NCI-H526 (cell line): ENCODE results near the gene SSX2IP.
"Not testable (repeated sequence)": the region's sequence is repeated elsewhere in the genome, so short reads cannot be mapped to it uniquely, and the experiment has no call there.

Experiments
- DNase-seq, 2 experiments: peaks; one replicate each; lab custom pipeline; 2025; lab: John Stamatoyannopoulos, UW

SSX2IP gene

GRCh38 chr1:84690397-84691121, at the start of gene SSX2IP:
Gene SSX2IP, minus strand, starts transcription at chr1:84690461. Its CDS starts 19,242 bp downstream, at chr1:84671219.
- DNase-seq: peak; percentile 95 to 99

- no peak for DNase-seq
These were observed 48.0 kb upstream of the SSX2IP start for GRCh38 chr1:84738237-84738636.

- DNase-seq: no peak
These were observed 47.3 kb upstream of the SSX2IP start for GRCh38 chr1:84737590-84737989.

- DNase-seq: no peak
These were observed 46.7 kb upstream of the SSX2IP start for GRCh38 chr1:84736944-84737343.

GRCh38 chr1:84736445-84736844, 46.2 kb upstream of the SSX2IP start:
- DNase-seq: no peak

GRCh38 chr1:84735483-84735882, 45.2 kb upstream of the SSX2IP start:
- no peak for DNase-seq

- DNase-seq: no peak
These were observed 42.3 kb upstream of the SSX2IP start for GRCh38 chr1:84732520-84732919.

GRCh38 chr1:84731519-84731918, 41.3 kb upstream of the SSX2IP start:
- no peak for DNase-seq

GRCh38 chr1:84727711-84728110, 37.5 kb upstream of the SSX2IP start:
- DNase-seq: peak; percentile 28 to 34

GRCh38 chr1:84726593-84727499, 36.6 kb upstream of the SSX2IP start:
- DNase-seq: no peak

- no peak for DNase-seq
These were observed 34.0 kb upstream of the SSX2IP start for GRCh38 chr1:84724128-84724860.

GRCh38 chr1:84722794-84723193, 32.5 kb upstream of the SSX2IP start:
- no peak for DNase-seq

- not testable (repeated sequence) for DNase-seq
These were observed 31.6 kb upstream of the SSX2IP start for GRCh38 chr1:84721872-84722271.

- DNase-seq: no peak
These were observed 30.9 kb upstream of the SSX2IP start for GRCh38 chr1:84721152-84721551.

GRCh38 chr1:84720221-84720780, 30.0 kb upstream of the SSX2IP start:
- no peak for DNase-seq

- no peak for DNase-seq
These were observed 29.4 kb upstream of the SSX2IP start for GRCh38 chr1:84719543-84720217.

- DNase-seq: peak; percentile 44 to 51
These were observed 25.2 kb upstream of the SSX2IP start for GRCh38 chr1:84715342-84716019.

- no peak for DNase-seq
These were observed 22.1 kb upstream of the SSX2IP start for GRCh38 chr1:84712276-84712874.

- DNase-seq: no peak
These were observed 21.6 kb upstream of the SSX2IP start for GRCh38 chr1:84711869-84712268.

GRCh38 chr1:84711121-84711520, 20.9 kb upstream of the SSX2IP start:
- DNase-seq: no peak
